Measurements from ENCODE around the gene XXYLT1. TPM values are rescaled to one million over a fixed set of nuclear protein-coding genes. Genes with fewer than 3 reads are reported as not detected.

XXYLT1 gene
- total RNA-seq, 1 experiment from 2014 or later, result 53.9 TPM

DNA sequence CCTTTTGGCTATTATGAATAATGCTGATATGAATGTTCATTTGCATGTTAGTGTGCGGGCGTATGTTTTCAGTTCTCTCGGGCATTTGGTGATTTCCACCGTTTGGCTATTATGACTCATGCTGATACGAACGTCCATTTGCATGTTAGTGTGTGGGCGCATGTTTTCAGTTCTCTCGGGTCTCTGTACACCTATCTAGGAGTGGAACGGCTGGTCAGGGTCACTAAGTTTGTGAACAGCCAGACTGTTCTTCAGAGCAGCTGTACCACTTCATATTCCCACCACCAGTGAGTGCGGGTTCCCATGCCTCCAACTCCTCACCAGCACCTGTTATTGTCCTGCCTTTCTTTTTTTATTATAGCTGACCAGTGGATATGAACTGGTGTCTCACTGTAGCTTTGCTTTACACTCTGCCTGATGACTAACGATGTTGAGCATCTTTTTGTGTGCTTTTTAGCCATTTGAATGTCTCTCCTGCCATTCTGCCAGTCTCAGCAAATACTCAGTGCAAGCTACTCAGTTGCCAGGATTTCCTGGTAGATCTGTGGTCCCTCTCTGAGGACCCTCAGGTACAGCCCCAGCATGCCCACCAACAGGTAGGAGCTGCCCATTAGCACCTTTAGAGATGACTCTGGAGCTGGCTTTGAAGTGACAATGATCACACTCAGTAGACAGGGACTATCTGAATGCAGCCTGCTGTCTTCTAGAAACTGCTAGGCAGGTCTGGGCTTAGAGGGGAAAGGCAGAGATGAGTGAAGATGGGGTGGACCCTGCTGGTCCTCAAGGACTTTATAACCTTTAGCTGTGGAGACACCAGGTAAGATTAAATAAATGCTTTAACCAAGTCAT is 141.1 kb downstream of the XXYLT1 start:
- CTCF ChIA-PET, result no interaction called here
- Histone ChIP-seq H3K36me3 (ENCODE audit: insufficient read depth, low read length, poor library complexity, severe bottlenecking) (no peaks in the 10 kb centered on the region), H3K4me3 (ENCODE audit: low read depth, low read length, poor library complexity, severe bottlenecking) (no peak overlapping the region), H3K9me3 (ENCODE audit: low read depth, low read length, poor library complexity, severe bottlenecking) (no peaks in the 10 kb centered on the region), H3K4me1 (ENCODE audit: insufficient read depth, low read length, poor library complexity, severe bottlenecking) (no peaks in the 10 kb centered on the region), H3K27ac (ENCODE audit: low read depth, low read length, poor library complexity, severe bottlenecking) (no peak overlapping the region), H3K27me3 (replicated peaks; ENCODE audit: insufficient read depth, low read depth, low read length, poor library complexity) (no peaks in the 10 kb centered on the region)
- TF ChIP-seq EZH2 (IDR thresholded peaks at IDR 0.05; ENCODE audit: borderline replicate concordance, low read depth, low read length, poor library complexity, severe bottlenecking), result no peak
- no peak for DNase-seq (ENCODE audit: low spot score)
- intact Hi-C loops (cut with micrococcal nuclease; ENCODE audit: unreplicated experiment), result no loop called here
- no TSS peak for BruUV-seq (replicated peaks)
- POLR2A ChIA-PET (ENCODE audit: low non-redundant PET), result no interaction called here

DNA sequence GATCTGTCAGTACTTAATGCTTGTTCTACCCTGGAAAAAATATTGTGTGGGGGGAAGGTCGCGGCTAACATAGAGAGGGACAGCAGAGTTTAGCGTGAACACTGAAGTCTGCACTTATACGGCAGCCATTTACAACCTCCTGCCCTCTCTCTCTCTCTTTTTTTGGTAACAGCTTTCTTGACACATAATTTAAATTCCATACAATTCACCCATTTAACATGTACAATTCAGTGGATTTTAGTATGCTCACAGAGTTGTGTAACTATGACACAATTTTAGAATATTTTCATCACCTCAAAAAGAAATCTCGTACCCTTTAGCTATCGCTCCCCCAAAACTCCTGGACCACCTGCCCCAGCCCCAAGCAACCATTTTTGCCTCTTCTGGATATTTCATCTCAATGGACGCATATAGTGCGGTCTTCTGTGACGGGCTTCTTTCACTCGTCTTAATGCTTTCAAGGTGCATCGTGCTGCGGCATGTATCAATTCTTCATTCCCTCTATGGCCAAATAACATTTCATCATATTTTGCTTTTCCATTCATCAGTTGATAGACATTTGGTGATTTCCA is 141.8 kb downstream of the XXYLT1 start:
- no peak for DNase-seq (ENCODE audit: low spot score)
- no peaks in the 10 kb centered on the region for H3K9me3 ChIP-seq (ENCODE audit: low read depth, low read length, poor library complexity, severe bottlenecking)
- ChIA-PET POLR2A (ENCODE audit: low non-redundant PET) (no interaction called here), CTCF (interaction anchor here (0.7 kb wide), 1 partner anchor 692 kb away, joined by 3 read pairs; no protein-coding TSS in a partner anchor)
- intact Hi-C loops (cut with micrococcal nuclease; ENCODE audit: unreplicated experiment), result no loop called here
- no peaks in the 10 kb centered on the region for H3K4me1 ChIP-seq (ENCODE audit: insufficient read depth, low read length, poor library complexity, severe bottlenecking)
- no peaks in the 10 kb centered on the region for H3K36me3 ChIP-seq (ENCODE audit: insufficient read depth, low read length, poor library complexity, severe bottlenecking)
- no peak overlapping the region for H3K4me3 ChIP-seq (ENCODE audit: low read depth, low read length, poor library complexity, severe bottlenecking)
- no peaks in the 10 kb centered on the region for H3K27me3 ChIP-seq (replicated peaks; ENCODE audit: insufficient read depth, low read depth, low read length, poor library complexity)
- TF ChIP-seq, protein P1, sequence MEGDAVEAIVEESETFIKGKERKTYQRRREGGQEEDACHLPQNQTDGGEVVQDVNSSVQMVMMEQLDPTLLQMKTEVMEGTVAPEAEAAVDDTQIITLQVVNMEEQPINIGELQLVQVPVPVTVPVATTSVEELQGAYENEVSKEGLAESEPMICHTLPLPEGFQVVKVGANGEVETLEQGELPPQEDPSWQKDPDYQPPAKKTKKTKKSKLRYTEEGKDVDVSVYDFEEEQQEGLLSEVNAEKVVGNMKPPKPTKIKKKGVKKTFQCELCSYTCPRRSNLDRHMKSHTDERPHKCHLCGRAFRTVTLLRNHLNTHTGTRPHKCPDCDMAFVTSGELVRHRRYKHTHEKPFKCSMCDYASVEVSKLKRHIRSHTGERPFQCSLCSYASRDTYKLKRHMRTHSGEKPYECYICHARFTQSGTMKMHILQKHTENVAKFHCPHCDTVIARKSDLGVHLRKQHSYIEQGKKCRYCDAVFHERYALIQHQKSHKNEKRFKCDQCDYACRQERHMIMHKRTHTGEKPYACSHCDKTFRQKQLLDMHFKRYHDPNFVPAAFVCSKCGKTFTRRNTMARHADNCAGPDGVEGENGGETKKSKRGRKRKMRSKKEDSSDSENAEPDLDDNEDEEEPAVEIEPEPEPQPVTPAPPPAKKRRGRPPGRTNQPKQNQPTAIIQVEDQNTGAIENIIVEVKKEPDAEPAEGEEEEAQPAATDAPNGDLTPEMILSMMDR (conservative IDR thresholded peaks at IDR 0.05; ENCODE audit: low read depth, low read length), result no peak
- TF ChIP-seq EZH2 (IDR thresholded peaks at IDR 0.05; ENCODE audit: borderline replicate concordance, low read depth, low read length, poor library complexity, severe bottlenecking), result no peak
- no TSS peak for BruUV-seq (replicated peaks)
- no peak overlapping the region for H3K27ac ChIP-seq (ENCODE audit: low read depth, low read length, poor library complexity, severe bottlenecking)

DNA sequence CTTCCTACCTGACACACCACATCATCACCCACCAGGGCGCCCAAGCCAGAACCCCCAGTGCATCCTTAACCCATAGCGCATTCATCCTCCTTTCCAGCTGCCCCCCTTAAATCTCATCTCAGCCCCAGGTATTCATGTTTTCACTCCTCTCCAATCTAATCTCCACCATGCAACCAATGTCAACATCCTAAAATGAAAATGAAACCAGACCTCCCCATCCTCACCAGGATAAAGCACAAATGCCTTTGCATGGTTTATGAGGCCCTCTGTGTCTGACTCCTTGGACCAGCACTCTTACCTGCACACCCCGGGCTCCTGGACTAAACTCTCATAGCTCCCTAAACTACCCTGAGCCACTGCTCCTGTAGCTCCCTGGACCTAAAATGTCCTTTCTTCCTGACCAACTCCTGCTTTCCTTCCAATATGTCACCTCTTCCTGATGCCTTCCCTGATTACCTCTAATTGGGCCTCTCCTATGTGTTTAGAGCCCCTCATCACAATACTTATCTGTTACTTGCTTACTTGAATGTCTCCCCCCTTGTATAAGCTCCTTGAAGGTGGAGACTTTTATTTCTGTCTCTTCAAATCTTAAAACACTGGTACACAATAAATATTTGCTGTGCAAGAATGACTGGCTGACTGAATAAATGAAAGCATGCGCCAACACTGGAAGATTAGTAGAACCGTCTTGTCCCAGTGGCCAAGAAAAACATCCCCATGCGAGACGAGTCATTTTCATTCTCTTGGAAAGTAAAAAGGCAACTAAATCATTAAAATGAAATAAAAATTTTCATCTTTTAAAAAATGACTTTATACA is 142.5 kb downstream of the XXYLT1 start:
- Histone ChIP-seq H3K4me1 (ENCODE audit: insufficient read depth, low read length, poor library complexity, severe bottlenecking) (peaks cover 5% of the 10 kb centered on the region), H3K36me3 (ENCODE audit: insufficient read depth, low read length, poor library complexity, severe bottlenecking) (no peaks in the 10 kb centered on the region), H3K9me3 (ENCODE audit: low read depth, low read length, poor library complexity, severe bottlenecking) (no peaks in the 10 kb centered on the region), H3K4me3 (ENCODE audit: low read depth, low read length, poor library complexity, severe bottlenecking) (no peak overlapping the region), H3K27ac (ENCODE audit: low read depth, low read length, poor library complexity, severe bottlenecking) (no peak overlapping the region), H3K27me3 (replicated peaks; ENCODE audit: insufficient read depth, low read depth, low read length, poor library complexity) (no peaks in the 10 kb centered on the region)
- no peak for DNase-seq (ENCODE audit: low spot score)
- POLR2A ChIA-PET (ENCODE audit: low non-redundant PET), result no interaction called here
- CTCF ChIA-PET, result interaction anchor here (0.7 kb wide), 1 partner anchor 692 kb away, joined by 3 read pairs; no protein-coding TSS in a partner anchor
- BruUV-seq (replicated peaks), result no TSS peak
- TF ChIP-seq, protein P1 (conservative IDR thresholded peaks at IDR 0.05; ENCODE audit: low read depth, low read length), result no peak
- TF ChIP-seq EZH2 (IDR thresholded peaks at IDR 0.05; ENCODE audit: borderline replicate concordance, low read depth, low read length, poor library complexity, severe bottlenecking), result no peak
- intact Hi-C loops (cut with micrococcal nuclease; ENCODE audit: unreplicated experiment), result no loop called here
